Subcutaneous adipose tissue (tissue), 4 donors: ENCODE measurements around the gene S100A5. TPM values are rescaled to one million over a fixed set of nuclear protein-coding genes. Genes with fewer than 3 reads are reported as not detected.

ENCODE experiments used
- CTCF ChIP-seq: fragments of 450-650 bp; IDR thresholded peaks from one replicate; pipeline ENCODE4 v1.5.1; 2016; ENCODE audit warnings: low read depth, mild to moderate bottlenecking, control low read depth, antibody characterized with exemption, moderate library complexity
- total RNA-seq, 4 donors: library from RNA; depleted of rRNA; stranded (reverse); fragments of >200 nt; gene quantifications; one replicate each; pipeline ENCODE4 v1.1.0, GENCODE V29; 2016

Gene S100A5
- total RNA-seq, 4 donors from 2014 or later, result not detected

- TF ChIP-seq CTCF, result no peak
Observed at GRCh38 chr1:153519242-153519641, 21.5 kb downstream of the S100A5 start.

- no peak for TF ChIP-seq CTCF
Observed at GRCh38 chr1:153515504-153516394, 25.0 kb downstream of the S100A5 start.

- TF ChIP-seq CTCF, result no peak
Observed at GRCh38 chr1:153513666-153514065, 27.1 kb downstream of the S100A5 start.

GRCh38 chr1:153513023-153513422, 27.7 kb downstream of the S100A5 start:
- no peak for TF ChIP-seq CTCF

GRCh38 chr1:153510984-153511410, 29.7 kb downstream of the S100A5 start:
- no peak for TF ChIP-seq CTCF

GRCh38 chr1:153509729-153510354, 30.9 kb downstream of the S100A5 start:
- no peak for TF ChIP-seq CTCF

GRCh38 chr1:153509036-153509435, 31.7 kb downstream of the S100A5 start:
- no peak for TF ChIP-seq CTCF
